Endodermal cell (in vitro differentiated cells): ENCODE measurements around the gene BPIFB2. TPM values are rescaled to one million over a fixed set of nuclear protein-coding genes. Genes with fewer than 3 reads are reported as not detected.

Source experiments
- DNase-seq: peaks from one replicate; pipeline ENCODE4 v3.0.0-alpha.2; 2017
- H3K27ac ChIP-seq: 2 replicates; pipeline ENCODE4 v1.5.1; 2013; ENCODE audit warnings: mild to moderate bottlenecking, low read depth, low read length, moderate library complexity
- H3K27me3 ChIP-seq: 2 replicates; pipeline ENCODE4 v1.6.1; 2013; ENCODE audit warnings: mild to moderate bottlenecking, low read length, moderate library complexity; ENCODE audit not compliant: insufficient read depth, control insufficient read depth, poor library complexity, severe bottlenecking
- H3K36me3 ChIP-seq: 2 replicates; pipeline ENCODE4 v1.7.0; 2013; ENCODE audit warnings: mild to moderate bottlenecking, low read length, moderate library complexity; ENCODE audit not compliant: control insufficient read depth, insufficient read depth
- H3K4me1 ChIP-seq: one replicate; pipeline ENCODE4 v1.7.0; 2013; ENCODE audit warnings: low read length; ENCODE audit not compliant: control insufficient read depth, insufficient read depth
- H3K4me3 ChIP-seq: 2 replicates; pipeline ENCODE4 v1.5.1; 2013; ENCODE audit warnings: mild to moderate bottlenecking, low read length, moderate library complexity
- H3K9ac ChIP-seq: 2 replicates; pipeline ENCODE4 v1.6.1; 2013; ENCODE audit warnings: mild to moderate bottlenecking, low read length, moderate library complexity; ENCODE audit not compliant: poor library complexity, severe bottlenecking; ENCODE audit errors: extremely low read depth
- H3K9me3 ChIP-seq: 2 replicates; pipeline ENCODE4 v1.6.1; 2013; ENCODE audit warnings: mild to moderate bottlenecking, low read length, moderate library complexity; ENCODE audit not compliant: control insufficient read depth
- H3K27ac Mint-ChIP-seq: 2 replicates; pipeline ENCODE4 v1.8.0; 2020; ENCODE audit warnings: mixed read lengths
- H3K27me3 Mint-ChIP-seq: 2 replicates; pipeline ENCODE4 v1.8.0; 2021; ENCODE audit warnings: mild to moderate bottlenecking, mixed read lengths; ENCODE audit not compliant: insufficient read depth
- H3K36me3 Mint-ChIP-seq: 2 replicates; pipeline ENCODE4 v1.8.0; 2020; ENCODE audit warnings: low read depth, mixed read lengths
- H3K4me1 Mint-ChIP-seq: 2 replicates; pipeline ENCODE4 v1.8.0; 2020; ENCODE audit warnings: mixed read lengths
- H3K4me3 Mint-ChIP-seq: 2 replicates; pipeline ENCODE4 v1.8.0; 2020; ENCODE audit warnings: mild to moderate bottlenecking, moderate library complexity, mixed read lengths
- H3K9me3 Mint-ChIP-seq: 2 replicates; pipeline ENCODE4 v1.8.0; 2020; ENCODE audit warnings: mild to moderate bottlenecking, mixed read lengths
- WGBS, 2 experiments: methylation state at CpG; one replicate each; pipeline versions ENCODE4 v1.1.5 to v1.1.7; 2013; ENCODE audit warnings: missing lambda C conversion rate in 2 of 2, mixed read lengths in 1 of 2; ENCODE audit not compliant: insufficient coverage in 1 of 2, insufficient read length in 1 of 2; 5-methylcytosine and 5-hydroxymethylcytosine counted together
- total RNA-seq, 2 donors: library from RNA; stranded (reverse); fragmentation: NEBNext Ultra II Directional in 1 of 2; extraction: Animal tissue kit (Norgen Biotek cat#: 25700) in 1 of 2; gene quantifications; 2 replicates in 1 of 2; 3 replicates in 1 of 2; pipeline ENCODE4 v1.2.1, GENCODE V29; 2021
- TF ChIP-seq, protein P1 (sequence below): fragments of 200-600 bp; sonication (generic); conservative IDR thresholded peaks from 2 replicates; pipeline ENCODE4 v1.5.0; 2021; ENCODE audit warnings: antibody characterized with exemption, mild to moderate bottlenecking

The BPIFB2 gene
- total RNA-seq, 2 donors from 2014 or later, result not detected

DNA sequence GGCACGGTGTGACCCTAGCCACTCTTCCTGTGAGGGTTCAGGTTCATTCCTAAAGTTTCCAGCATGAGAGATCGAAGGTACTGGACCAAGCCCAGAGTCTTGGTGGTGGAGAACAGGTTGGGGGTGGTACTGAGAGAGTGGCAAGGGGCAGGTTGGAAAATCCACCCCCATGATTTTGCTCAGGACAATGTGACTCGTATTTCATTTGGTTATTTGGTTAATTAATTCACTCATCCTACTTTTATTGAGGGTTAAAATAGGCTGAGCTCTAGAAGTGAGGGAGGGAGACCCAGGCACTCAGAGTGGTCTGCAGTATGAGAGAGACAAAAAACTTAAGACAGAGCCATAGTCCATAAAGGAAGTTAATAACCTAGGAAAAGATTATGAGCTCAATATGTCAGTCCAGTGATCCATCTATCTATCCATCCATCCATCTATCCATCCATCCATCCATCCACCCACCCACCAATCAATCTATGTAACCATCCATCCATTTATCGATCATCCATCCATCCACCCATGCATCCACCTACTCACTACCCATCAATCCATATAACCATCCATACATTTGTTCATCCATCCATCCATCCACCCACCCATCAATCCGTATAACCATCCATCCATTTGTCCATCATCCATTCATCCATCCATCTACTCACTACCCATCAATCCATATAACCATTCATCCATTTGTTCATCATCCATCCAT lies 17.3 kb downstream of the BPIFB2 start:
- no peaks in the 10 kb centered on the region for H3K4me1 ChIP-seq
- TF ChIP-seq, protein P1, sequence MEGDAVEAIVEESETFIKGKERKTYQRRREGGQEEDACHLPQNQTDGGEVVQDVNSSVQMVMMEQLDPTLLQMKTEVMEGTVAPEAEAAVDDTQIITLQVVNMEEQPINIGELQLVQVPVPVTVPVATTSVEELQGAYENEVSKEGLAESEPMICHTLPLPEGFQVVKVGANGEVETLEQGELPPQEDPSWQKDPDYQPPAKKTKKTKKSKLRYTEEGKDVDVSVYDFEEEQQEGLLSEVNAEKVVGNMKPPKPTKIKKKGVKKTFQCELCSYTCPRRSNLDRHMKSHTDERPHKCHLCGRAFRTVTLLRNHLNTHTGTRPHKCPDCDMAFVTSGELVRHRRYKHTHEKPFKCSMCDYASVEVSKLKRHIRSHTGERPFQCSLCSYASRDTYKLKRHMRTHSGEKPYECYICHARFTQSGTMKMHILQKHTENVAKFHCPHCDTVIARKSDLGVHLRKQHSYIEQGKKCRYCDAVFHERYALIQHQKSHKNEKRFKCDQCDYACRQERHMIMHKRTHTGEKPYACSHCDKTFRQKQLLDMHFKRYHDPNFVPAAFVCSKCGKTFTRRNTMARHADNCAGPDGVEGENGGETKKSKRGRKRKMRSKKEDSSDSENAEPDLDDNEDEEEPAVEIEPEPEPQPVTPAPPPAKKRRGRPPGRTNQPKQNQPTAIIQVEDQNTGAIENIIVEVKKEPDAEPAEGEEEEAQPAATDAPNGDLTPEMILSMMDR, result no peak
- Mint-ChIP-seq H3K4me1 (peaks cover 2% of the 10 kb centered on the region), H3K27me3 (no peaks in the 10 kb centered on the region), H3K4me3 (no peak overlapping the region), H3K9me3 (no peaks in the 10 kb centered on the region), H3K36me3 (no peaks in the 10 kb centered on the region), H3K27ac (no peak overlapping the region)
- no peaks in the 10 kb centered on the region for H3K9me3 ChIP-seq
- H3K4me3 ChIP-seq, result no peak overlapping the region
- H3K36me3 ChIP-seq, result no peaks in the 10 kb centered on the region
- DNase-seq, result no peak
- H3K27me3 ChIP-seq, result no peaks in the 10 kb centered on the region
- no peak overlapping the region for H3K9ac ChIP-seq
- 78 to 92% methylated on average over 4 to 5 of the region's 5 CpGs for WGBS, 2 experiments
- no peak overlapping the region for H3K27ac ChIP-seq

DNA sequence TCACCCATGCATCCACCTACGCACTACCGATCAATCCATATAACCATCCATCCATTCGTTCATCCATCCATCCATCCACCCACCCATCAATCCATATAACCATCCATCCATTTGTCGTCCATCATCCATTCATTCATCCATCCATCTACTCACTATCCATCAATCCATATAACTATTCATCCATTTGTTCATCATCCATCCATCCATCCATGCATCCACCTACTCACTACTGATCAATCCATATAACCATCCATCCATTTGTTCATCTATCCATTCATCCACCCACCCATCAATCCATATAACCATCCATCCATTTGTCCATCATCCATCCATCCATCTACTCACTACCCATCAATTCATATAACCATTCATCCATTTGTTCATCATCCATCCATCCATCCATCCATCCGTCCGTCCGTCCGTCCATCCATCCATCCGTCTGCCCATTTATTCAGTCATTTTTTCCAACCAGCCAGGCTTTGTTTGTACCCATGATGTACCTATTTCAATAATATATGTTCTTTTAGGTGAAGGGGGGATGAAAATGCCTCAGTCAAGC lies 17.9 kb downstream of the BPIFB2 start:
- no peaks in the 10 kb centered on the region for H3K27me3 Mint-ChIP-seq
- TF ChIP-seq, protein P1, result no peak
- peaks cover 2% of the 10 kb centered on the region for H3K4me1 Mint-ChIP-seq
- H3K4me1 ChIP-seq, result no peaks in the 10 kb centered on the region
- H3K36me3 ChIP-seq, result no peaks in the 10 kb centered on the region
- H3K4me3 Mint-ChIP-seq, result no peak overlapping the region
- no peak overlapping the region for H3K4me3 ChIP-seq
- H3K27me3 ChIP-seq, result no peaks in the 10 kb centered on the region
- no peaks in the 10 kb centered on the region for H3K36me3 Mint-ChIP-seq
- no peaks in the 10 kb centered on the region for H3K9me3 ChIP-seq
- no peaks in the 10 kb centered on the region for H3K9me3 Mint-ChIP-seq
- no peak overlapping the region for H3K27ac Mint-ChIP-seq
- 66 to 84% methylated on average over 4 to 9 of the region's 9 CpGs for WGBS, 2 experiments
- no peak for DNase-seq
- no peak overlapping the region for H3K27ac ChIP-seq
- H3K9ac ChIP-seq, result no peak overlapping the region

DNA sequence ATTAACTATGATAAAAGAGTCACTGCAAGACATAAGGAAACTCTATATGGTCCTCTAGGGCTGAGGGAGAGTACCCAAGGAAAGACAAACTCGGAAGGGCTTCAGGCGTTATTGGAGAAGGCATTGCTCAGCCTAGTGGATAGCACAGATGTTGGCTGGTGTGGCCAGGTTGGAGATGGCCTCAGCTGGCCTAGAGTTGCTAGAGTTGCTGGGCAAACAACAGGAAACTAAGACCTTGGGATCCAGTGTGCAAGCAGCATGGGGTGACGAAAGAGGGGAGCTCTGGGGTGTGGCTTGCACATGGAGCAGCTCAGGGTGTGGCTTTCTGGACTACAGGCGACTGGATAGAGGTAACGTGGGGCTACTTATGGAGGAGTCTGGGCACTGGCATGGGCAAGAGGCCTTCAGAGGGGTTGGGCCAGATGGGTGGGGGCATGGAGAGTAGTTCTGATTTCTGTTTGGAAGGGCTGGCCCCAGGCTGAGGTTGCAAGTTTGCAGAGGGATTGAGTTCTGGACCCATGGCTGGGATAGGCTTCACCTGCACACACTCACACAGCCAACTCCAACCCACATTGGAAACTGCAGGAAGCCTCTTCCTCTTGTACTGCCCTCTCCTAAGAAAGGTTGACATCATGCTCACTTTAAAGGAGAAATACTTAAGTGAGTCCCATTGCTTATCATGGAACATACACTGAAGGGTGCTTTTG lies 18.7 kb downstream of the BPIFB2 start:
- H3K27me3 ChIP-seq, result no peaks in the 10 kb centered on the region
- WGBS, 2 experiments, result 38 to 69% methylated on average over 2 to 5 of the region's 5 CpGs
- H3K4me1 ChIP-seq, result no peaks in the 10 kb centered on the region
- no peaks in the 10 kb centered on the region for H3K9me3 ChIP-seq
- H3K4me3 ChIP-seq, result no peak overlapping the region
- H3K9ac ChIP-seq, result no peak overlapping the region
- TF ChIP-seq, protein P1, result no peak
- H3K9me3 Mint-ChIP-seq, result no peaks in the 10 kb centered on the region
- no peak overlapping the region for H3K4me3 Mint-ChIP-seq
- DNase-seq, result no peak
- no peaks in the 10 kb centered on the region for H3K36me3 Mint-ChIP-seq
- H3K27me3 Mint-ChIP-seq, result no peaks in the 10 kb centered on the region
- H3K4me1 Mint-ChIP-seq, result peaks cover 2% of the 10 kb centered on the region
- H3K27ac ChIP-seq, result no peak overlapping the region
- no peaks in the 10 kb centered on the region for H3K36me3 ChIP-seq
- no peak overlapping the region for H3K27ac Mint-ChIP-seq
